ENCODE results near the gene CFAP99. TPM values are rescaled to one million over a fixed set of nuclear protein-coding genes. Genes with fewer than 3 reads are reported as not detected.

The CFAP99 gene
- total RNA-seq, 6 donors from 2014 or later = 0.57 to 24.7 (median 9.3) TPM

GRCh38 chr4:2402048-2402842 is 16.5 kb upstream of the CFAP99 start:
- Histone ChIP-seq H3K4me3 (peak overlapping the region in 3 of 4 donors; percentile 9 to 33 (median 13)), H3K27me3 (no peaks in the 10 kb centered on the region), H3K36me3 (no peaks in the 10 kb centered on the region), H3K4me1 (peaks cover 16 to 20% (median 18%) of the 10 kb centered on the region in 4 donors), H3K9me3 (no peaks in the 10 kb centered on the region), H3K27ac (no peak overlapping the region)
- ATAC-seq (ENCODE audit: low FRiP score in 2 of 2) (peak; percentile 21 to 84), DNase-seq (peak; percentile 65 to 86)
- TF ChIP-seq EP300 (IDR thresholded peaks at IDR 0.05) (no peak), POLR2AphosphoS5 (IDR thresholded peaks at IDR 0.05) (no peak), CTCF (IDR thresholded peaks at IDR 0.05) (no peak), POLR2A (IDR thresholded peaks at IDR 0.05) (no peak)
- 3 to 11% methylated on average over 12 to 23 of the region's 27 CpGs for WGBS, 2 donors

GRCh38 chr4:2402941-2403340 is 15.8 kb upstream of the CFAP99 start:
- WGBS, 2 donors = 72 to 73% methylated on average over 3 to 7 of the region's 7 CpGs
- no peak overlapping the region for H3K4me3 ChIP-seq
- H3K4me1 ChIP-seq = peaks cover 16 to 20% (median 18%) of the 10 kb centered on the region in 4 donors
- ATAC-seq (ENCODE audit: low FRiP score in 2 of 2) (no peak), DNase-seq (no peak)
- TF ChIP-seq POLR2A (IDR thresholded peaks at IDR 0.05) = no peak
- TF ChIP-seq EP300 (IDR thresholded peaks at IDR 0.05) = no peak
- H3K27ac ChIP-seq = no peak overlapping the region
- H3K9me3 ChIP-seq = no peaks in the 10 kb centered on the region
- H3K36me3 ChIP-seq = no peaks in the 10 kb centered on the region
- H3K27me3 ChIP-seq = no peaks in the 10 kb centered on the region

GRCh38 chr4:2406406-2406805 is 12.3 kb upstream of the CFAP99 start:
- 70 to 89% methylated on average over 10 of the region's 10 CpGs for WGBS, 2 donors
- no peak for TF ChIP-seq POLR2A (IDR thresholded peaks at IDR 0.05)
- TF ChIP-seq POLR2AphosphoS5 (IDR thresholded peaks at IDR 0.05) = no peak
- no peak for TF ChIP-seq CTCF (IDR thresholded peaks at IDR 0.05)
- no peak for TF ChIP-seq EP300 (IDR thresholded peaks at IDR 0.05)
- Histone ChIP-seq H3K4me1 (peaks cover 16 to 17% (median 17%) of the 10 kb centered on the region in 4 donors), H3K36me3 (no peaks in the 10 kb centered on the region), H3K27ac (no peak overlapping the region), H3K9me3 (no peaks in the 10 kb centered on the region), H3K4me3 (no peak overlapping the region), H3K27me3 (no peaks in the 10 kb centered on the region)
- ATAC-seq (ENCODE audit: low FRiP score in 2 of 2) (no peak), DNase-seq (no peak)

GRCh38 chr4:2406920-2407319 is 11.8 kb upstream of the CFAP99 start:
- TF ChIP-seq EP300 (IDR thresholded peaks at IDR 0.05) = no peak
- no peak for TF ChIP-seq CTCF (IDR thresholded peaks at IDR 0.05)
- no peak for TF ChIP-seq POLR2A (IDR thresholded peaks at IDR 0.05)
- TF ChIP-seq POLR2AphosphoS5 (IDR thresholded peaks at IDR 0.05) = no peak
- ATAC-seq (ENCODE audit: low FRiP score in 2 of 2) (no peak), DNase-seq (no peak)
- Histone ChIP-seq H3K4me3 (no peak overlapping the region), H3K27me3 (no peaks in the 10 kb centered on the region), H3K9me3 (no peaks in the 10 kb centered on the region), H3K4me1 (peaks cover 15 to 17% (median 16%) of the 10 kb centered on the region in 4 donors), H3K27ac (no peak overlapping the region), H3K36me3 (no peaks in the 10 kb centered on the region)
- WGBS, 2 donors = 77 to 80% methylated on average over 7 of the region's 7 CpGs

- H3K27me3 ChIP-seq = no peaks in the 10 kb centered on the region
- no peaks in the 10 kb centered on the region for H3K36me3 ChIP-seq
- H3K4me1 ChIP-seq = peaks cover 15 to 17% (median 16%) of the 10 kb centered on the region in 4 donors
- TF ChIP-seq EP300 (IDR thresholded peaks at IDR 0.05) = no peak
- TF ChIP-seq POLR2A (IDR thresholded peaks at IDR 0.05) = no peak
- no peak for TF ChIP-seq CTCF (IDR thresholded peaks at IDR 0.05)
- no peak for TF ChIP-seq POLR2AphosphoS5 (IDR thresholded peaks at IDR 0.05)
- no peak overlapping the region for H3K27ac ChIP-seq
- H3K9me3 ChIP-seq = no peaks in the 10 kb centered on the region
- H3K4me3 ChIP-seq = no peak overlapping the region
- 77 to 95% methylated on average over 1 to 3 of the region's 3 CpGs for WGBS, 2 donors
- DNase-seq (no peak), ATAC-seq (ENCODE audit: low FRiP score in 2 of 2) (no peak)
Measured at GRCh38 chr4:2407991-2408342, 10.8 kb upstream of the CFAP99 start.
